ENCODE measurements around the gene PTK6. TPM values are rescaled to one million over a fixed set of nuclear protein-coding genes. Genes with fewer than 3 reads are reported as not detected.
"Not testable (repeated sequence)": the region's sequence is repeated elsewhere in the genome, so short reads cannot be mapped to it uniquely, and the experiment has no call there.

Gene PTK6
- total RNA-seq, 4 donors from 2014 or later = under 0.01 TPM; not detected in 2

DNA sequence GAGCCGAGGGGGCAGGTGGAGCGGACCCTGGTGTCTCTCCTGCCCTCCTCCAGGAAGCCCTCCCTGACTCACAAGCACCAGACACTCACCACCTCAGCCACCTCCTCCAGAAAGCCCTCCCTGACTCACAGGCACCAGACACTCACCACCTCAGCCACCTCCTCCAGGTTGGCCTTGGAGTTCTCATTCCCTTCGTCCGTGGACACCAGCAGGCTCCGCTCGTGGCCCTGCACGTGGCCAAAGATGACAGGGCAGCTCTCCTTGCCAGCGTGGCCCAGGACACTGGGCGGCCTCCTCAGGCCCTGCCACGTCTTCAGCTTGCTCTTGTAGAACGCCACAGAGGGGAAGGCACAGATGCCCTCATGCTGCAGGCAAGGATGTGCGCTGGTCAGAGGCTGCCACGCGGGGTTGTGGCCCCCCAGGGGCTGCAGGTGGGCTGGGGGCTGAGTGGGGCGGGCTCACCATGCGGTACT, 23.2 kb upstream of the PTK6 start:
- no peak overlapping the region for H3K4me3 ChIP-seq
- H3K9me3 ChIP-seq = no peaks in the 10 kb centered on the region
- no peaks in the 10 kb centered on the region for H3K36me3 ChIP-seq
- DNase-seq = no peak
- intact Hi-C loops (cut with DNase I; ENCODE audit: low total_unique reads) = no loop called here
- no peak for TF ChIP-seq CTCF (IDR thresholded peaks at IDR 0.05)
- no peak for TF ChIP-seq POLR2A (IDR thresholded peaks at IDR 0.05)
- no peak overlapping the region for H3K27ac ChIP-seq
- no peaks in the 10 kb centered on the region for H3K27me3 ChIP-seq
- no peaks in the 10 kb centered on the region for H3K4me1 ChIP-seq

- H3K36me3 ChIP-seq; H3K9me3 ChIP-seq; intact Hi-C loops (cut with DNase I; ENCODE audit: low total_unique reads); H3K27ac ChIP-seq; H3K4me3 ChIP-seq; H3K27me3 ChIP-seq; DNase-seq; H3K4me1 ChIP-seq: not testable (repeated sequence)
These were observed 22.5 kb upstream of the PTK6 start for GRCh38 chr20:63559485-63560332.

- no peak for TF ChIP-seq CTCF (IDR thresholded peaks at IDR 0.05)
- TF ChIP-seq POLR2A (IDR thresholded peaks at IDR 0.05) = no peak
- intact Hi-C loops (cut with DNase I; ENCODE audit: low total_unique reads) = no loop called here
- DNase-seq = no peak
- Histone ChIP-seq H3K27ac (no peak overlapping the region), H3K4me1 (peaks cover 0 to 5% of the 10 kb centered on the region in 2 donors), H3K27me3 (no peaks in the 10 kb centered on the region), H3K9me3 (no peaks in the 10 kb centered on the region), H3K36me3 (no peaks in the 10 kb centered on the region), H3K4me3 (no peak overlapping the region)
These were observed 21.8 kb upstream of the PTK6 start for GRCh38 chr20:63558804-63559484.

- no peak overlapping the region for H3K27ac ChIP-seq
- no peak overlapping the region for H3K4me3 ChIP-seq
- TF ChIP-seq POLR2A (IDR thresholded peaks at IDR 0.05) (no peak), CTCF (IDR thresholded peaks at IDR 0.05) (no peak)
- H3K9me3 ChIP-seq = no peaks in the 10 kb centered on the region
- DNase-seq = no peak
- no peaks in the 10 kb centered on the region for H3K27me3 ChIP-seq
- intact Hi-C loops (cut with DNase I; ENCODE audit: low total_unique reads) = no loop called here
- no peaks in the 10 kb centered on the region for H3K36me3 ChIP-seq
- H3K4me1 ChIP-seq = peaks cover 0 to 8% of the 10 kb centered on the region in 2 donors
These were observed 20.3 kb upstream of the PTK6 start for GRCh38 chr20:63557481-63557891.

GRCh38 chr20:63556873-63557478, 19.8 kb upstream of the PTK6 start:
- H3K36me3 ChIP-seq = no peaks in the 10 kb centered on the region
- H3K4me3 ChIP-seq = no peak overlapping the region
- H3K9me3 ChIP-seq = no peaks in the 10 kb centered on the region
- intact Hi-C loops (cut with DNase I; ENCODE audit: low total_unique reads) = no loop called here
- TF ChIP-seq POLR2A (IDR thresholded peaks at IDR 0.05) (no peak), CTCF (IDR thresholded peaks at IDR 0.05) (no peak)
- DNase-seq = no peak
- H3K27me3 ChIP-seq = no peaks in the 10 kb centered on the region
- no peak overlapping the region for H3K27ac ChIP-seq
- H3K4me1 ChIP-seq = peaks cover 0 to 8% of the 10 kb centered on the region in 2 donors
